ENCODE data around the gene CPD. TPM values are rescaled to one million over a fixed set of nuclear protein-coding genes. Genes with fewer than 3 reads are reported as not detected.
A peak's percentile ranks its signal among the peaks of the same experiment; 100 is the strongest.

Gene CPD
- total and polyA plus RNA-seq, 2 of the 13 experiments (the other 11 are each of a cell fraction or from before 2014, with no cell fraction given), result 46.1 to 72.3 TPM

DNA sequence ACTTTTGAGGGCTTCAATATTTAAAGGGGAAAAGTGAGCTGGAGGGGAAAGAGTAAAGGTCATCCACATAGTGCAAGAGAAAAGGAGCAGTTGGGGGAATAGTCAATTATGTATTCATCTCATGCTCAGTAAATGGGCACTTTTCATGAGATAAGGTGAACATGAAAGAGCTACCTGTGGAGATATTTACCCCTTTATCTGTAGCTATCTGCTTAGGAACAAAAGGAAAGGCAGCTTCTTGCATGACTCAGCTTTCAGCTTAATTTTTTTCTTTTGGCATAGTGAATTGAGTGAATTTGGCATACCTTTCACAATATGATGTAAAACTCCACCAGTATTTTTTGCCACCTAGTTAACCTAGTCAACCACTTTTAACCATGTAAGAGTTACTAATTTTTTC lies 26.4 kb downstream of the CPD start (continued):
- TF ChIP-seq, protein P1, sequence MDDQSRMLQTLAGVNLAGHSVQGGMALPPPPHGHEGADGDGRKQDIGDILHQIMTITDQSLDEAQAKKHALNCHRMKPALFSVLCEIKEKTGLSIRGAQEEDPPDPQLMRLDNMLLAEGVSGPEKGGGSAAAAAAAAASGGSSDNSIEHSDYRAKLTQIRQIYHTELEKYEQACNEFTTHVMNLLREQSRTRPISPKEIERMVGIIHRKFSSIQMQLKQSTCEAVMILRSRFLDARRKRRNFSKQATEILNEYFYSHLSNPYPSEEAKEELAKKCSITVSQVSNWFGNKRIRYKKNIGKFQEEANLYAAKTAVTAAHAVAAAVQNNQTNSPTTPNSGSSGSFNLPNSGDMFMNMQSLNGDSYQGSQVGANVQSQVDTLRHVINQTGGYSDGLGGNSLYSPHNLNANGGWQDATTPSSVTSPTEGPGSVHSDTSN (CRISPR knock-in tag; IDR thresholded peaks at IDR 0.05; ENCODE audit: borderline replicate concordance), result no peak
- no peak for TF ChIP-seq TRIM24 (CRISPR knock-in tag; IDR thresholded peaks at IDR 0.05)
- TF ChIP-seq SAP130 (CRISPR knock-in tag; IDR thresholded peaks at IDR 0.05; ENCODE audit: low read depth), result peak; percentile 32; the same call in 1 of the 2 replicates
- TF ChIP-seq BRCA1 (CRISPR knock-in tag; IDR thresholded peaks at IDR 0.05), result no peak
- no peak for TF ChIP-seq CHCHD3 (CRISPR knock-in tag; IDR thresholded peaks at IDR 0.05)
- no peak for TF ChIP-seq DNMT3B (CRISPR knock-in tag; conservative IDR thresholded peaks at IDR 0.05)
- TF ChIP-seq, protein P2, sequence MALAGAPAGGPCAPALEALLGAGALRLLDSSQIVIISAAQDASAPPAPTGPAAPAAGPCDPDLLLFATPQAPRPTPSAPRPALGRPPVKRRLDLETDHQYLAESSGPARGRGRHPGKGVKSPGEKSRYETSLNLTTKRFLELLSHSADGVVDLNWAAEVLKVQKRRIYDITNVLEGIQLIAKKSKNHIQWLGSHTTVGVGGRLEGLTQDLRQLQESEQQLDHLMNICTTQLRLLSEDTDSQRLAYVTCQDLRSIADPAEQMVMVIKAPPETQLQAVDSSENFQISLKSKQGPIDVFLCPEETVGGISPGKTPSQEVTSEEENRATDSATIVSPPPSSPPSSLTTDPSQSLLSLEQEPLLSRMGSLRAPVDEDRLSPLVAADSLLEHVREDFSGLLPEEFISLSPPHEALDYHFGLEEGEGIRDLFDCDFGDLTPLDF (CRISPR knock-in tag; IDR thresholded peaks at IDR 0.05), result no peak
- TF ChIP-seq REXO4 (CRISPR knock-in tag; IDR thresholded peaks at IDR 0.05; ENCODE audit: borderline replicate concordance), result no peak
- no peak for TF ChIP-seq ZNF292 (CRISPR knock-in tag; IDR thresholded peaks at IDR 0.05; ENCODE audit: borderline replicate concordance, low read depth)
- TF ChIP-seq SIX4 (CRISPR knock-in tag; IDR thresholded peaks at IDR 0.05), result no peak
- TF ChIP-seq NCOR1 (IDR thresholded peaks at IDR 0.05; ENCODE audit: borderline replicate concordance, low read length), result no peak
- TF ChIP-seq, protein P3, sequence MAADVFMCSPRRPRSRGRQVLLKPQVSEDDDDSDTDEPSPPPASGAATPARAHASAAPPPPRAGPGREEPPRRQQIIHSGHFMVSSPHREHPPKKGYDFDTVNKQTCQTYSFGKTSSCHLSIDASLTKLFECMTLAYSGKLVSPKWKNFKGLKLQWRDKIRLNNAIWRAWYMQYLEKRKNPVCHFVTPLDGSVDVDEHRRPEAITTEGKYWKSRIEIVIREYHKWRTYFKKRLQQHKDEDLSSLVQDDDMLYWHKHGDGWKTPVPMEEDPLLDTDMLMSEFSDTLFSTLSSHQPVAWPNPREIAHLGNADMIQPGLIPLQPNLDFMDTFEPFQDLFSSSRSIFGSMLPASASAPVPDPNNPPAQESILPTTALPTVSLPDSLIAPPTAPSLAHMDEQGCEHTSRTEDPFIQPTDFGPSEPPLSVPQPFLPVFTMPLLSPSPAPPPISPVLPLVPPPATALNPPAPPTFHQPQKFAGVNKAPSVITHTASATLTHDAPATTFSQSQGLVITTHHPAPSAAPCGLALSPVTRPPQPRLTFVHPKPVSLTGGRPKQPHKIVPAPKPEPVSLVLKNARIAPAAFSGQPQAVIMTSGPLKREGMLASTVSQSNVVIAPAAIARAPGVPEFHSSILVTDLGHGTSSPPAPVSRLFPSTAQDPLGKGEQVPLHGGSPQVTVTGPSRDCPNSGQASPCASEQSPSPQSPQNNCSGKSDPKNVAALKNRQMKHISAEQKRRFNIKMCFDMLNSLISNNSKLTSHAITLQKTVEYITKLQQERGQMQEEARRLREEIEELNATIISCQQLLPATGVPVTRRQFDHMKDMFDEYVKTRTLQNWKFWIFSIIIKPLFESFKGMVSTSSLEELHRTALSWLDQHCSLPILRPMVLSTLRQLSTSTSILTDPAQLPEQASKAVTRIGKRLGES (CRISPR knock-in tag; IDR thresholded peaks at IDR 0.05; ENCODE audit: borderline replicate concordance), result no peak
- TF ChIP-seq TBP (CRISPR knock-in tag; IDR thresholded peaks at IDR 0.05), result no peak
- TF ChIP-seq PTBP1 (IDR thresholded peaks at IDR 0.05; ENCODE audit: low read depth, low read length, poor library complexity, severe bottlenecking), result no peak
- no peak for TF ChIP-seq ZFP62 (CRISPR knock-in tag; IDR thresholded peaks at IDR 0.05)
- no peak for TF ChIP-seq ZNF367 (CRISPR knock-in tag; IDR thresholded peaks at IDR 0.05; ENCODE audit: borderline replicate concordance)
- TF ChIP-seq, protein P4, sequence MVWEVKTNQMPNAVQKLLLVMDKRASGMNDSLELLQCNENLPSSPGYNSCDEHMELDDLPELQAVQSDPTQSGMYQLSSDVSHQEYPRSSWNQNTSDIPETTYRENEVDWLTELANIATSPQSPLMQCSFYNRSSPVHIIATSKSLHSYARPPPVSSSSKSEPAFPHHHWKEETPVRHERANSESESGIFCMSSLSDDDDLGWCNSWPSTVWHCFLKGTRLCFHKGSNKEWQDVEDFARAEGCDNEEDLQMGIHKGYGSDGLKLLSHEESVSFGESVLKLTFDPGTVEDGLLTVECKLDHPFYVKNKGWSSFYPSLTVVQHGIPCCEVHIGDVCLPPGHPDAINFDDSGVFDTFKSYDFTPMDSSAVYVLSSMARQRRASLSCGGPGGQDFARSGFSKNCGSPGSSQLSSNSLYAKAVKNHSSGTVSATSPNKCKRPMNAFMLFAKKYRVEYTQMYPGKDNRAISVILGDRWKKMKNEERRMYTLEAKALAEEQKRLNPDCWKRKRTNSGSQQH (CRISPR knock-in tag; IDR thresholded peaks at IDR 0.05; ENCODE audit: low read depth), result no peak
- peak; percentile 46; the same call in 1 of the 2 replicates for TF ChIP-seq FOSL1 (CRISPR knock-in tag; IDR thresholded peaks at IDR 0.05; ENCODE audit: borderline replicate concordance)
- peak; percentile 43; the same call in 1 of the 2 replicates for TF ChIP-seq HNF4G (IDR thresholded peaks at IDR 0.05; ENCODE audit: borderline replicate concordance, low read depth, low read length)
- TF ChIP-seq HNF4G (CRISPR knock-in tag; IDR thresholded peaks at IDR 0.05; ENCODE audit: borderline replicate concordance, low read depth), result no peak
- TF ChIP-seq ZNF563 (CRISPR knock-in tag; IDR thresholded peaks at IDR 0.05), result no peak
- peak; percentile 20 for TF ChIP-seq HNRNPK (IDR thresholded peaks at IDR 0.05; ENCODE audit: low read depth, low read length, poor library complexity, severe bottlenecking)
- no peak for TF ChIP-seq JARID2 (CRISPR knock-in tag; IDR thresholded peaks at IDR 0.05; ENCODE audit: insufficient replicate concordance)
- TF ChIP-seq, protein P5, sequence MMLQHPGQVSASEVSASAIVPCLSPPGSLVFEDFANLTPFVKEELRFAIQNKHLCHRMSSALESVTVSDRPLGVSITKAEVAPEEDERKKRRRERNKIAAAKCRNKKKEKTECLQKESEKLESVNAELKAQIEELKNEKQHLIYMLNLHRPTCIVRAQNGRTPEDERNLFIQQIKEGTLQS (CRISPR knock-in tag; IDR thresholded peaks at IDR 0.05), result peak; percentile 28; the same call in 1 of the 2 replicates
- TF ChIP-seq NFE2 (CRISPR knock-in tag; IDR thresholded peaks at IDR 0.05), result peak; percentile 67; the same call in 1 of the 2 replicates
